Neural progenitor cell (in vitro differentiated cells): ENCODE measurements around the gene FAM110A. TPM values are rescaled to one million over a fixed set of nuclear protein-coding genes. Genes with fewer than 3 reads are reported as not detected.

Experiments used
- DNase-seq: peaks from one replicate; pipeline ENCODE4 v3.0.0-alpha.2; 2016; ENCODE audit warnings: low spot score
- H2AFZ ChIP-seq: fragments of 200-600 bp; sonication (generic); replicated peaks from 2 replicates; pipeline ENCODE4 v1.6.1; 2016; ENCODE audit warnings: antibody characterized with exemption
- H3F3A ChIP-seq: fragments of 200-600 bp; sonication (generic); 2 replicates; pipeline ENCODE4 v1.6.1; 2016; ENCODE audit warnings: antibody characterized with exemption, low read depth
- H3K27ac ChIP-seq: fragments of 200-600 bp; sonication (generic); 2 replicates; pipeline ENCODE4 v1.5.1; 2016; ENCODE audit warnings: mild to moderate bottlenecking
- H3K27me3 ChIP-seq: fragments of 200-600 bp; sonication (generic); 2 replicates; pipeline ENCODE4 v1.6.1; 2016; ENCODE audit warnings: mild to moderate bottlenecking, moderate library complexity
- H3K36me3 ChIP-seq: fragments of 200-600 bp; sonication (generic); 2 replicates; pipeline ENCODE4 v1.5.1; 2016
- H3K4me1 ChIP-seq: fragments of 200-600 bp; sonication (generic); 2 replicates; pipeline ENCODE4 v1.6.1; 2016; ENCODE audit warnings: mixed run types
- H3K4me2 ChIP-seq: fragments of 200-600 bp; sonication (generic); 2 replicates; pipeline ENCODE4 v1.6.1; 2016
- H3K4me3 ChIP-seq: fragments of 200-600 bp; sonication (generic); 2 replicates; pipeline ENCODE4 v1.5.1; 2016
- H3K79me2 ChIP-seq: fragments of 200-600 bp; sonication (generic); 2 replicates; pipeline ENCODE4 v1.6.1; 2016; ENCODE audit warnings: low read depth
- H3K9ac ChIP-seq: fragments of 200-600 bp; sonication (generic); 2 replicates; pipeline ENCODE4 v1.6.1; 2016
- H3K9me3 ChIP-seq: fragments of 200-600 bp; sonication (generic); 2 replicates; pipeline ENCODE4 v1.5.1; 2016; ENCODE audit warnings: low read depth
- H4K20me1 ChIP-seq: fragments of 200-600 bp; sonication (generic); 2 replicates; pipeline ENCODE4 v1.6.1; 2016; ENCODE audit warnings: low read depth
- H3K27ac Mint-ChIP-seq: 3 replicates; pipeline ENCODE4 v1.8.0; 2021; ENCODE audit warnings: mixed read lengths
- H3K27me3 Mint-ChIP-seq: 2 replicates; pipeline ENCODE4 v1.8.0; 2022; ENCODE audit warnings: low read depth, mild to moderate bottlenecking, inconsistent platforms, moderate library complexity, mixed read lengths; ENCODE audit not compliant: insufficient read depth
- H3K36me3 Mint-ChIP-seq: 3 replicates; pipeline ENCODE4 v1.8.0; 2021; ENCODE audit warnings: mixed read lengths
- H3K4me1 Mint-ChIP-seq: 3 replicates; pipeline ENCODE4 v1.8.0; 2021; ENCODE audit warnings: mixed read lengths
- H3K4me3 Mint-ChIP-seq: 3 replicates; pipeline ENCODE4 v1.8.0; 2021; ENCODE audit warnings: mild to moderate bottlenecking, moderate library complexity, mixed read lengths
- H3K9me3 Mint-ChIP-seq: 3 replicates; pipeline ENCODE4 v1.8.0; 2020; ENCODE audit warnings: mixed read lengths
- CTCF ChIP-seq: fragments of 200-600 bp; sonication (generic); IDR thresholded peaks from 2 replicates; pipeline ENCODE4 v1.5.1; 2017; ENCODE audit warnings: antibody characterized with exemption, mild to moderate bottlenecking
- EZH2 ChIP-seq: fragments of 200-600 bp; sonication (generic); IDR thresholded peaks from 2 replicates; pipeline ENCODE4 v1.6.1; 2017; ENCODE audit warnings: antibody characterized with exemption, mild to moderate bottlenecking, moderate library complexity
- EZH2phosphoT487 ChIP-seq: fragments of 200-600 bp; sonication (generic); IDR thresholded peaks from 2 replicates; pipeline ENCODE4 v1.6.1; 2017; ENCODE audit warnings: antibody characterized with exemption
- total RNA-seq: library from RNA; depleted of rRNA; stranded (reverse); fragments of >200 nt; gene quantifications from 2 replicates; pipeline ENCODE4 v1.2.3, GENCODE V29; 2015; ENCODE audit warnings: low replicate concordance

Gene FAM110A
- total RNA-seq, 1 donor from 2014 or later, result 2.9 TPM

GRCh38 chr20:818001-818664 lies 15.4 kb upstream of the FAM110A start:
- Histone ChIP-seq H2AFZ (no peak overlapping the region), H3K4me2 (no peak overlapping the region), H3K9me3 (no peaks in the 10 kb centered on the region), H3K4me1 (no peaks in the 10 kb centered on the region), H3F3A (no peaks in the 10 kb centered on the region), H3K27me3 (no peaks in the 10 kb centered on the region), H3K4me3 (no peak overlapping the region), H3K79me2 (no peaks in the 10 kb centered on the region), H3K36me3 (no peaks in the 10 kb centered on the region), H3K9ac (no peak overlapping the region), H4K20me1 (no peaks in the 10 kb centered on the region), H3K27ac (no peak overlapping the region)
- Mint-ChIP-seq H3K36me3 (no peaks in the 10 kb centered on the region), H3K4me1 (peaks cover 21% of the 10 kb centered on the region), H3K27ac (no peak overlapping the region), H3K9me3 (no peaks in the 10 kb centered on the region), H3K27me3 (peaks cover 14% of the 10 kb centered on the region), H3K4me3 (no peak overlapping the region)
- DNase-seq, result no peak
- no peak for TF ChIP-seq CTCF
- no peak for TF ChIP-seq EZH2phosphoT487
- no peak for TF ChIP-seq EZH2

- Histone ChIP-seq H3K36me3 (no peaks in the 10 kb centered on the region), H3K9ac (no peak overlapping the region), H4K20me1 (no peaks in the 10 kb centered on the region), H3K79me2 (no peaks in the 10 kb centered on the region), H3F3A (no peaks in the 10 kb centered on the region), H3K9me3 (no peaks in the 10 kb centered on the region), H3K27ac (no peak overlapping the region), H3K4me3 (no peak overlapping the region), H2AFZ (no peak overlapping the region), H3K4me2 (no peak overlapping the region), H3K27me3 (no peaks in the 10 kb centered on the region), H3K4me1 (no peaks in the 10 kb centered on the region)
- Mint-ChIP-seq H3K27ac (no peak overlapping the region), H3K9me3 (no peaks in the 10 kb centered on the region), H3K4me3 (no peak overlapping the region), H3K4me1 (peaks cover 24% of the 10 kb centered on the region), H3K36me3 (no peaks in the 10 kb centered on the region), H3K27me3 (peaks cover 14% of the 10 kb centered on the region)
- DNase-seq, result no peak
- no peak for TF ChIP-seq CTCF
- no peak for TF ChIP-seq EZH2
- no peak for TF ChIP-seq EZH2phosphoT487
These were observed 13.7 kb upstream of the FAM110A start for GRCh38 chr20:819680-820322.

- no peak for DNase-seq
- H3K27ac ChIP-seq, result no peak overlapping the region
- Mint-ChIP-seq H3K9me3 (no peaks in the 10 kb centered on the region), H3K27ac (no peak overlapping the region), H3K27me3 (peaks cover 14% of the 10 kb centered on the region), H3K4me1 (peaks cover 24% of the 10 kb centered on the region), H3K4me3 (no peak overlapping the region), H3K36me3 (no peaks in the 10 kb centered on the region)
- no peaks in the 10 kb centered on the region for H3K9me3 ChIP-seq
- H3K79me2 ChIP-seq, result no peaks in the 10 kb centered on the region
- H2AFZ ChIP-seq, result no peak overlapping the region
- no peaks in the 10 kb centered on the region for H3K27me3 ChIP-seq
- H3K4me2 ChIP-seq, result no peak overlapping the region
- H3K4me3 ChIP-seq, result no peak overlapping the region
- H4K20me1 ChIP-seq, result no peaks in the 10 kb centered on the region
- no peak overlapping the region for H3K9ac ChIP-seq
- H3K36me3 ChIP-seq, result no peaks in the 10 kb centered on the region
- TF ChIP-seq CTCF (no peak), EZH2 (no peak), EZH2phosphoT487 (no peak)
- H3K4me1 ChIP-seq, result no peaks in the 10 kb centered on the region
- no peaks in the 10 kb centered on the region for H3F3A ChIP-seq
These were observed 13.1 kb upstream of the FAM110A start for GRCh38 chr20:820323-820953.
